ENCODE measurements around the gene COX17. TPM values are rescaled to one million over a fixed set of nuclear protein-coding genes. Genes with fewer than 3 reads are reported as not detected.

COX17 gene
- total and polyA plus RNA-seq, 4 experiments from 2014 or later = 46.1 to 88.2 (median 63.6) TPM

- H3K36me3 Mint-ChIP-seq = peaks cover 18 to 33% of the 10 kb centered on the region in 2 donors
- POLR2A ChIA-PET (ENCODE audit: partially characterized antibody) = no interaction called here
- CTCF ChIA-PET (ENCODE audit: partially characterized antibody) = interaction anchor here (1.2 kb wide), 1 partner anchor 17 kb away, joined by 3 read pairs; no protein-coding TSS in a partner anchor
- peaks cover 0 to 2% (median under 1%) of the 10 kb centered on the region in 4 donors for H3K4me1 Mint-ChIP-seq
- no peak for DNase-seq
- no peaks in the 10 kb centered on the region for H3K9me3 Mint-ChIP-seq
- H3K4me1 ChIP-seq (ENCODE audit: insufficient read depth, low read length) = no peaks in the 10 kb centered on the region
- no peak overlapping the region for H3K4me3 ChIP-seq (ENCODE audit: low read length in 2 of 2)
- no peak overlapping the region for H3K4me3 Mint-ChIP-seq
- H3K27ac ChIP-seq (ENCODE audit: low read depth, low read length) = no peak overlapping the region
- no peaks in the 10 kb centered on the region for H3K27me3 ChIP-seq (ENCODE audit: insufficient read depth, low read length)
- H3K27ac Mint-ChIP-seq = no peak overlapping the region
- no peaks in the 10 kb centered on the region for H3K36me3 ChIP-seq (ENCODE audit: insufficient read depth, low read length)
- no peaks in the 10 kb centered on the region for H3K27me3 Mint-ChIP-seq
- no peaks in the 10 kb centered on the region for H3K9me3 ChIP-seq (ENCODE audit: control insufficient read depth in 1 of 2, low read length in 2 of 2)
- intact Hi-C loops (cut with micrococcal nuclease) = no loop called here
Observed at GRCh38 chr3:119657887-119658702, 19.1 kb downstream of the COX17 start.

DNA sequence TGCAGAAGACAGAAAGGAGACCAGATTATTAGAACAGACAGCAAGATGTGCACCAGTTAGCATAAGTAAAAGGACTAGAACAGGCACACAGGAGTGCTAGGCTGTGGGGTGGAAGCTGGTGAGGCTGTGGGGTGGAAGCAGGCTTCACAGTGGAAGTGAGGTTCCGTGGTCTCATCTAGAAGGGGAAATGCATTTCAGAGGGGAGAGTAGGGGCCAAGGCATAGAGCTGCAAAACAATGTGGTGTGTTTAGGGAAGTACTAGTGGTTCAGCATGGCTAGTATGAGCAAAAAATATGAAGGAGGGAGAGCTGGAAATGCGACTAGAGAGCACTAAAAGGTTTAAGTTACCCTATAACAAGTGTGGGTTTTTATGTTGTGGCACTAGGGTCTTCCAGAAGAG, 23.3 kb downstream of the COX17 start:
- DNase-seq = no peak
- H3K9me3 ChIP-seq (ENCODE audit: control insufficient read depth in 1 of 2, low read length in 2 of 2) = no peaks in the 10 kb centered on the region
- Mint-ChIP-seq H3K4me3 (no peak overlapping the region), H3K4me1 (peaks cover 0 to 2% (median 0%) of the 10 kb centered on the region in 4 donors), H3K9me3 (no peaks in the 10 kb centered on the region), H3K27me3 (no peaks in the 10 kb centered on the region), H3K27ac (no peak overlapping the region), H3K36me3 (peaks cover 27 to 49% of the 10 kb centered on the region in 2 donors)
- CTCF ChIA-PET (ENCODE audit: partially characterized antibody) = no interaction called here
- POLR2A ChIA-PET (ENCODE audit: partially characterized antibody) = no interaction called here
- H3K27ac ChIP-seq (ENCODE audit: low read depth, low read length) = no peak overlapping the region
- no peaks in the 10 kb centered on the region for H3K4me1 ChIP-seq (ENCODE audit: insufficient read depth, low read length)
- no peak overlapping the region for H3K4me3 ChIP-seq (ENCODE audit: low read length in 2 of 2)
- intact Hi-C loops (cut with micrococcal nuclease) = no loop called here
- no peaks in the 10 kb centered on the region for H3K36me3 ChIP-seq (ENCODE audit: insufficient read depth, low read length)
- no peaks in the 10 kb centered on the region for H3K27me3 ChIP-seq (ENCODE audit: insufficient read depth, low read length)

- H3K36me3 ChIP-seq (ENCODE audit: insufficient read depth, low read length) = no peaks in the 10 kb centered on the region
- DNase-seq = no peak
- ChIA-PET POLR2A (ENCODE audit: partially characterized antibody) (no interaction called here), CTCF (ENCODE audit: partially characterized antibody) (no interaction called here)
- no peaks in the 10 kb centered on the region for H3K4me1 Mint-ChIP-seq
- intact Hi-C loops (cut with micrococcal nuclease) = no loop called here
- H3K9me3 Mint-ChIP-seq = no peaks in the 10 kb centered on the region
- peaks cover 34 to 57% of the 10 kb centered on the region in 2 donors for H3K36me3 Mint-ChIP-seq
- no peaks in the 10 kb centered on the region for H3K27me3 Mint-ChIP-seq
- no peak overlapping the region for H3K4me3 Mint-ChIP-seq
- H3K4me1 ChIP-seq (ENCODE audit: insufficient read depth, low read length) = no peaks in the 10 kb centered on the region
- H3K4me3 ChIP-seq (ENCODE audit: low read length in 2 of 2) = no peak overlapping the region
- no peaks in the 10 kb centered on the region for H3K9me3 ChIP-seq (ENCODE audit: control insufficient read depth in 1 of 2, low read length in 2 of 2)
- no peaks in the 10 kb centered on the region for H3K27me3 ChIP-seq (ENCODE audit: insufficient read depth, low read length)
- H3K27ac ChIP-seq (ENCODE audit: low read depth, low read length) = no peak overlapping the region
- H3K27ac Mint-ChIP-seq = no peak overlapping the region
Observed at GRCh38 chr3:119652306-119653033, 24.7 kb downstream of the COX17 start.

- no peak overlapping the region for H3K4me3 ChIP-seq (ENCODE audit: low read length in 2 of 2)
- H3K27me3 ChIP-seq (ENCODE audit: insufficient read depth, low read length) = no peaks in the 10 kb centered on the region
- DNase-seq = no peak
- no peaks in the 10 kb centered on the region for H3K9me3 Mint-ChIP-seq
- H3K36me3 ChIP-seq (ENCODE audit: insufficient read depth, low read length) = no peaks in the 10 kb centered on the region
- H3K4me3 Mint-ChIP-seq = no peak overlapping the region
- no peak overlapping the region for H3K27ac ChIP-seq (ENCODE audit: low read depth, low read length)
- peaks cover 42 to 68% of the 10 kb centered on the region in 2 donors for H3K36me3 Mint-ChIP-seq
- peak overlapping the region in 1 of 7 donors; percentile 85 for H3K27ac Mint-ChIP-seq
- H3K4me1 Mint-ChIP-seq = no peaks in the 10 kb centered on the region
- ChIA-PET POLR2A (ENCODE audit: partially characterized antibody) (no interaction called here), CTCF (ENCODE audit: partially characterized antibody) (no interaction called here)
- intact Hi-C loops (cut with micrococcal nuclease) = no loop called here
- no peaks in the 10 kb centered on the region for H3K27me3 Mint-ChIP-seq
- no peaks in the 10 kb centered on the region for H3K4me1 ChIP-seq (ENCODE audit: insufficient read depth, low read length)
- H3K9me3 ChIP-seq (ENCODE audit: control insufficient read depth in 1 of 2, low read length in 2 of 2) = no peaks in the 10 kb centered on the region
Observed at GRCh38 chr3:119649761-119650160, 27.4 kb downstream of the COX17 start.

DNA sequence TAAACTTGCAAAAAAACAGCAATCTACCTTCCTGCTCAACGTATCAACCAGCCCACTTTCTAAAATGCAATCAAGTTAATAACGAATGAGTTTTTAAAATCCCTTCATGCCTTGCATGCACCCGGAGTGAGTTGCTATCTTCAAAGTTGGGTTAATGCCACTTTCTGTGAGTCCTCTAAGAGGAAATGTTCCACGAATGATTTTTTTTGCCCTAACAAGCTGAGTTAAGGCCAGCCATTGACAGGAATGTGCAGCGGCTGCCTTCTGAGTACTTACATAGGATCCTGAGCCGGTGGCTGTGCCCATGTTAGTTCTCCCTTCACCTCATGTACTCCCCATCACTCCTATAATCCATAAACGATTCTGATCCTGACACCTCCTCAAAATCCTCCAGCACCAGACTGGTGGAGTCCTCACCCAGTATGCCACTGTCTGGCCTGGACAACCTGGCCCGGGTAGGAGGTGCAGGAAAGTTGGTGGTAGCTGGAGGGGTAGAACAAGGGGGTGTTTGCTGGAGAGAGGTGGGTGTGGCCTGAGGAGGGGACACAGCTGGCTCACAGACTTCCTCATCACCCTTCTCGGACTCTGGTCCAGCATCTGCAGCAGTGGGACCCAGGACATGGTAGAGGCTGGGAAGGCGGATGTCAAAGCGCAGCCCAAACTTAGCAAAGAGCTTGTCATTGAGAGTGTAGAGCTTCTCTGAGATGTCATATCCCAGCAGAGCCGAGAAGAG, 29.2 kb downstream of the COX17 start:
- Histone ChIP-seq H3K36me3 (ENCODE audit: insufficient read depth, low read length) (no peaks in the 10 kb centered on the region), H3K9me3 (ENCODE audit: control insufficient read depth in 1 of 2, low read length in 2 of 2) (no peaks in the 10 kb centered on the region), H3K27ac (ENCODE audit: low read depth, low read length) (no peak overlapping the region), H3K27me3 (ENCODE audit: insufficient read depth, low read length) (no peaks in the 10 kb centered on the region), H3K4me1 (ENCODE audit: insufficient read depth, low read length) (no peaks in the 10 kb centered on the region), H3K4me3 (ENCODE audit: low read length in 2 of 2) (no peak overlapping the region)
- CTCF ChIA-PET (ENCODE audit: partially characterized antibody) = no interaction called here
- no peak overlapping the region for H3K27ac Mint-ChIP-seq
- no peaks in the 10 kb centered on the region for H3K27me3 Mint-ChIP-seq
- H3K9me3 Mint-ChIP-seq = no peaks in the 10 kb centered on the region
- no peak for DNase-seq
- H3K36me3 Mint-ChIP-seq = peaks cover 47 to 63% of the 10 kb centered on the region in 2 donors
- POLR2A ChIA-PET (ENCODE audit: partially characterized antibody) = no interaction called here
- H3K4me3 Mint-ChIP-seq = no peak overlapping the region
- intact Hi-C loops (cut with micrococcal nuclease) = no loop called here
- H3K4me1 Mint-ChIP-seq = no peaks in the 10 kb centered on the region

DNA sequence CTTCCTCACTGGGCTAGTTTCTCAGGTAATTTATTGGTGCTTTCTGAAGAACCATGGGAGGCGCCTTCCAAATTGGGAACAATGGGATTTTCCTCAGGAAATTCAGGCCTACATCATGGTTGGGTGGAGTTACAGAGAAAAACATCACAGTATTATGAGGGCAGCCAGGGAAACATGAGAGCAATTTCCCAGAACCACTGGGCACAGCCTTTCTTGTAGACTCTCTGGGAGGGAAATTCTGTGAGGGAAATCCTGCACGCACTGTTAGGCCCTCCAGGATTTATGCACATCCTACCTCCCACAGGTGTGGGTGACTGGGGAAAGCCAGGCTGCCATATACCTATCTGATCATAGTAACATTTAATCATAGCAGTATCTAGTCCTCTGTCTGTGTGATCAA, 30.0 kb downstream of the COX17 start:
- intact Hi-C loops (cut with micrococcal nuclease) = no loop called here
- Mint-ChIP-seq H3K9me3 (no peaks in the 10 kb centered on the region), H3K4me1 (no peaks in the 10 kb centered on the region), H3K27ac (no peak overlapping the region), H3K27me3 (no peaks in the 10 kb centered on the region), H3K4me3 (no peak overlapping the region), H3K36me3 (peaks cover 51 to 62% of the 10 kb centered on the region in 2 donors)
- CTCF ChIA-PET (ENCODE audit: partially characterized antibody) = no interaction called here
- Histone ChIP-seq H3K27ac (ENCODE audit: low read depth, low read length) (no peak overlapping the region), H3K4me3 (ENCODE audit: low read length in 2 of 2) (no peak overlapping the region), H3K27me3 (ENCODE audit: insufficient read depth, low read length) (no peaks in the 10 kb centered on the region), H3K36me3 (ENCODE audit: insufficient read depth, low read length) (peaks cover under 1% of the 10 kb centered on the region), H3K4me1 (ENCODE audit: insufficient read depth, low read length) (no peaks in the 10 kb centered on the region), H3K9me3 (ENCODE audit: control insufficient read depth in 1 of 2, low read length in 2 of 2) (no peaks in the 10 kb centered on the region)
- POLR2A ChIA-PET (ENCODE audit: partially characterized antibody) = no interaction called here
- DNase-seq = no peak

DNA sequence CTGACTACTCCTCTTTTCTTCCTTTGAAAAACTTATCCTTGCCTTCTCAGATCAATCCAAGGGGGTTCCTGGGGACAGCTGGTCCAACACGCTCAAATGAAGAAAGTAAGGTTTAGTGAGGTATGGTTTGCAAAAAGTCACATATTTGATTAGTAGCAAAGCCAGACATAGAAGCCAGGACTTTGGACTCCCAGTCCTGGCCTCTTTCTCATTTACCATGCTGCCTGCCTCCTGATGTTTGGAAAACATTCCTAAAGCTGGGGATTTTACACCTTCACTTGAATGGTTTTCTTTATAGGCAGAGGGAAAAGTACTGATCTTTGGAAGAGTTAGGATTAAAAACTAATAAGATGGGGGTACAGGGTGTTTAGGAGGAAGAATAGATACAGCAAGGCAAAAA, 31.4 kb downstream of the COX17 start:
- H3K27ac ChIP-seq (ENCODE audit: low read depth, low read length) = no peak overlapping the region
- no peaks in the 10 kb centered on the region for H3K4me1 ChIP-seq (ENCODE audit: insufficient read depth, low read length)
- no peaks in the 10 kb centered on the region for H3K9me3 ChIP-seq (ENCODE audit: control insufficient read depth in 1 of 2, low read length in 2 of 2)
- no peaks in the 10 kb centered on the region for H3K27me3 Mint-ChIP-seq
- H3K9me3 Mint-ChIP-seq = no peaks in the 10 kb centered on the region
- intact Hi-C loops (cut with micrococcal nuclease) = no loop called here
- ChIA-PET POLR2A (ENCODE audit: partially characterized antibody) (no interaction called here), CTCF (ENCODE audit: partially characterized antibody) (no interaction called here)
- no peaks in the 10 kb centered on the region for H3K27me3 ChIP-seq (ENCODE audit: insufficient read depth, low read length)
- no peak overlapping the region for H3K4me3 Mint-ChIP-seq
- no peak for DNase-seq
- H3K36me3 Mint-ChIP-seq = peaks cover 56 to 65% of the 10 kb centered on the region in 2 donors
- H3K4me1 Mint-ChIP-seq = no peaks in the 10 kb centered on the region
- H3K36me3 ChIP-seq (ENCODE audit: insufficient read depth, low read length) = peaks cover 4% of the 10 kb centered on the region
- H3K4me3 ChIP-seq (ENCODE audit: low read length in 2 of 2) = no peak overlapping the region
- no peak overlapping the region for H3K27ac Mint-ChIP-seq

All from CD4-positive, alpha-beta memory T cell (primary cell).